AG10803 (cell line): ENCODE data around the gene CDHR2.
"Not testable (repeated sequence)": the region's sequence is repeated elsewhere in the genome, so short reads cannot be mapped to it uniquely, and the experiment has no call there.

Source experiments
- DNase-seq: peaks from one replicate; pipeline ENCODE4 v3.0.0; 2010; ENCODE audit warnings: low read depth
- H3K4me3 ChIP-seq: 2 replicates; pipeline ENCODE4 v1.5.1; 2011; ENCODE audit warnings: mild to moderate bottlenecking, low read length, control low read depth
- CTCF ChIP-seq: conservative IDR thresholded peaks from 2 replicates; pipeline ENCODE4 v1.5.1; 2011; ENCODE audit warnings: mild to moderate bottlenecking, low read length, control low read depth, inconsistent platforms

The CDHR2 gene

GRCh38 chr5:176589039-176589769, 40.1 kb downstream of the CDHR2 start:
- no peak for TF ChIP-seq CTCF
- no peak for DNase-seq
- no peak overlapping the region for H3K4me3 ChIP-seq

GRCh38 chr5:176590035-176590717, 41.0 kb downstream of the CDHR2 start:
- no peak for TF ChIP-seq CTCF
- DNase-seq = no peak
- H3K4me3 ChIP-seq = no peak overlapping the region

- not testable (repeated sequence) for H3K4me3 ChIP-seq, DNase-seq
Observed at GRCh38 chr5:176591667-176592066, 42.5 kb downstream of the CDHR2 start.

GRCh38 chr5:176592573-176592972, 43.4 kb downstream of the CDHR2 start:
- H3K4me3 ChIP-seq = no peak overlapping the region
- no peak for TF ChIP-seq CTCF
- no peak for DNase-seq

GRCh38 chr5:176593273-176593869, 44.2 kb downstream of the CDHR2 start:
- no peak for DNase-seq
- TF ChIP-seq CTCF = no peak
- no peak overlapping the region for H3K4me3 ChIP-seq

GRCh38 chr5:176594554-176594953, 45.4 kb downstream of the CDHR2 start:
- H3K4me3 ChIP-seq = no peak overlapping the region
- DNase-seq = no peak
- TF ChIP-seq CTCF = no peak

GRCh38 chr5:176595386-176595943, 46.3 kb downstream of the CDHR2 start:
- DNase-seq = no peak
- no peak for TF ChIP-seq CTCF
- no peak overlapping the region for H3K4me3 ChIP-seq
